ENCODE results near the gene MAP3K8.
"Not testable (repeated sequence)": the region's sequence is repeated elsewhere in the genome, so short reads cannot be mapped to it uniquely, and the experiment has no call there.

The MAP3K8 gene

DNA sequence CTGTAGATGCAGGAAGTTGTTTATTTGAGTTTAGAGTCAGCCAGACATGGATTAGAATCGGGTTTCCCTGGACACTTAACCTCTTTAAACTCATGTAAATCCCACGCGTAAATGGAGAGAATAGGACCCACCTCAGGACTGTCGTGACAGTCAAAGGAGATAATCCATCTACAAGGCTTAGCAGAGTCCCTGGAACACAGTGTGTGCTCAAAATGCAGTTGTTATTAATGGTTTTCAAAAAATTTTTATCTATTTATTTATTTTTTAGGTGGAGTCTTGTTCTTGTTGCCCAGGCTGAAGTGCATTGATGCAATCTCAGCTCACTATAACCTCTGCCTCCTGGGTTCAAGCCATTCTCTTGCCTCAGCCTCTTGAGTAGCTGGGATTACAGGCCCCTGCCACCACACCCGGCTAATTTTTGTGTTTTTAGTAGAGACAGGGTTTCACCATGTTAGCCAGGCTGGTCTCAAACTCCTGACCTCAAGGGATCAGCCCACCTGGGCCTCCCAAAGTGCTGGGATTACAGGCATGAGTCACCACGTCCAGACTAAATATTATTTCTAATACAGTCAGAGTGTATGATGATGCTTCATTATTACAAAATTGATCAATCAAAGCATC is 10.2 kb upstream of the MAP3K8 start:
- not testable (repeated sequence) for DNase-seq

DNA sequence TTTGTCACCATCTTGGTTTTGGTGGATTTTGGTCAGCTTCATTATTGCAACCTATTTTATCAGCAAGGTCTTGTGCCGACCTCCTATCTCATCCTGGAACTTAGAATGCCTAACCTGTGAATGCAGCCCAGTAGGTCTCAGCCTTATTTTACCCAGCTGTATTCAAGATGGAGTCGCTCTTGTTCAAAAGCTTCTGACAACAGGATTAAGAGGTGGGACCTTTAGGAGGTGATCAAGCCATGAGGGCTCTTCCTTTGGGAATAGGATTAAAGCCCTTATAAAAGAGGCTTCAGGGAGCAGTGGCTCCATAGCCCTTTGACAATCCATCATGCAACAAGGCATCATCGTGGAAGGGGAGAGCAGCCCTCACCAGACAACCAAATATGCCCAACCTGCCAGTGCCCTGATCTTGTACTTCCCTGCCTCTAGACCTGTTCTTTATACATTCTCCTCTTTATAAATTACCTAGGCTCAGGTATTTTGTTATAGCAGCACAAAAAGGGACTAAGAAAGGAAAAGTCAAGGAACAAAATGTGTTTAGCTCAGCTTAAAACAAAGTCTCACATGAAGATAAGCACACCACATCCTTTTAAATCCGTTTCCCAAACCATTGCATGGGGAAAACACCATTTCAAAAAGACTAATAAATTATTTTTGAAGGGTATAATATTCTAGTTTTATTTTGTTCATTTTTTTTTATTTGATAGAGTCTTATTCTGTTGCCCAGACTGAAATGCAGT is 8.5 kb upstream of the MAP3K8 start:
- no peak for DNase-seq

DNA sequence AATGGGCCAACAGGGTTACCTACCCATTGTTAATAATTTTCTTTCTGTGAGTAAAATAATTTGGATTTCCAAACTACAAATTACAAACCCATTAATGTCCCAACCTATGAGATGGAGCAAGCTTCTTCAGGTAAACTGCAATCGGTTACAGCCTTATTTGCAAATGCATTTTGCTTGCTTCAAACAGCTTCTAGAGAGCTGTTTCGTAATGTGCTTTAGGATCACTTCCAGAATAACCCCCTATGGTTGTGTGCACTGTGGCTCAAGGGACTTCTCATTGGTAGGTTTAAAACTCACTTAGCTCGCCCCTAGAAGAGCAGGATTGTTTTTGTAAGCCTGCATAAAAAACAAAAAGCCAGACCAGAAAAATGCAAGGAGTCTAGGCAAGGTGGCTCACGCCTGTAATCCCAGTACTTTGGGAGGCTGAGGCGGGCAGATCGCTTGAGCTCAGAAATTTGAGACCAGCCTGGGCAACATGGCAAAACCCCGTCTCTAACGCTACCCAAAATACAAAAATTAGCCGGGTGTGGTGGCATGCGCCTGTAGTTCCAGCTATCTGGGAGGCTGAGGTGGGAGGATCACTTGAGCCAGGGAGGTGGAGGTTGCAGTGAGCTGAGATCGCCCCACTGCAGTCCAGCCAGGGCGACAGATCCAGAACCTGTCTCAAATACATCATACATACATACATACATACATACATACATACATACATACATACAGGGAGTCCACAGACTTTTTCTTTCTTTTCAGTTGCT is 3.3 kb upstream of the MAP3K8 start:
- DNase-seq: no peak

DNA sequence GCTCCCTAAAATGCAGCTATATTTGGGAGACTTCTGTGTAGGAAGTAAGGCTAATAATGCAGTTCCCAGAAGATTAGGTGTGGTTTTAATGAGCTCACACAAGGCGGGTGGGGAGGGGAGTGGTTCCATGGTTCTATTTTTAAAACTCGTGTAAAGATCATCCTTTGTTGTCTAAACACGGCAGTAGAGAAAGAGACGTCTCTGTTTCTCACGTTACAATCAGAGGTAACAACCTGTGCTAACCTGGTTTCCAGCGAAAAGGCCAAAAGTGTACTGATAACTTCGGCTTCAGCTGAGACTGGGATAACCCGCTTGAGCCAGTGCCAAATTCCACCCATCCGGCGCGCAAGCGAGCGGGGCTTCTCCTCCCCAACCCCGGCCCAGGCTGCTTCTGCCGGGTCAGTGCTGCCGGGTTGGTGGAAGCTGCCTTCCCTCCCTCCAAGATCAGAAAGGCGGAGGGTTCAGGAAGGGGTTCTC is 2.5 kb upstream of the MAP3K8 start:
- no peak for DNase-seq

GRCh38 chr10:30432622-30433305 is 1.2 kb upstream of the MAP3K8 start:
- no peak for DNase-seq

DNA sequence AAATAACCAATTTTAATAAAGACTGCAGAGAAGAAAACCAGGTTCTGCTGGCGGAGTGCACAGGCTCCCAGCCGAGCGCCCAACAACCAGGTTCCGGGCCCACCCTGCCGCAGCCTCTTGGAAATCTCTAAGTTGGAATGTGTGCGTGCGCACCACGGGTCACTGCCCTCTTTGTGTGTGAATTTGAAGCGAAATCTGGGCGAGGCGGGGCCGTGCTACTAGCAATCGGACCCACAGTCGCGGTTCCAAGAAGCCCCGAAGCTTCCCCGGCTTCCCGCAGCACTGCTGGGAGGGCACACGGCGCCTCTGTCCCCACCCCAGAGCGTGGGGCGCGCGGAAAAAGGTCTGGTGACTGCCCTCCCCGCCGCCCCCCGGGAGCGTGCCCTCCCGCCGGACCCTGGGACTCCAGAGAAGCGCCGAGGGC is 666 bp upstream of the MAP3K8 start:
- no peak for DNase-seq

- DNase-seq: no peak
These were observed 489 bp downstream of the MAP3K8 start for GRCh38 chr10:30434273-30435072.

- DNase-seq: no peak
These were observed 1.1 kb downstream of the MAP3K8 start for GRCh38 chr10:30435073-30435422.

- not testable (repeated sequence) for DNase-seq
These were observed 1.6 kb downstream of the MAP3K8 start for GRCh38 chr10:30435499-30436167.

DNA sequence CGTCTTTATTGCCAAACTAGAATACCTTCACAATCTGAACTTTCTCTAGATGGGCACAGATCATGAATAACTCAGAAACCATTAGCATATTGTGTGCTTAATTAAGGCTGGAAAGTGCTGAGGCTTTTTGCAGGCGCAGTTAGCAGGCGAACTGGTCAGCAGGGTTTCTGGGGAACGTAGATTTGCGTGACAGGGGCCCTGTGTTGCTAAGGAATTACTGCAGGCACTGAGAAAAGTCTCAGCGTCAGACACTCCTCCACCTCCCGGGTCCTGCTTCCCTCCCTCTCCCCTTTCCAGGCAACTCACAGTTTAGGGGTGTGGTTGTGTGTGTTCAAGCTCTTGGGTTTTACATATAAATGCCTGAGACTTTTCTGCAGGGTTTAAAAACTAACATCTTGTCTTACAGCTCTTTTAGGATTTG is 2.2 kb downstream of the MAP3K8 start:
- DNase-seq: no peak

DNA sequence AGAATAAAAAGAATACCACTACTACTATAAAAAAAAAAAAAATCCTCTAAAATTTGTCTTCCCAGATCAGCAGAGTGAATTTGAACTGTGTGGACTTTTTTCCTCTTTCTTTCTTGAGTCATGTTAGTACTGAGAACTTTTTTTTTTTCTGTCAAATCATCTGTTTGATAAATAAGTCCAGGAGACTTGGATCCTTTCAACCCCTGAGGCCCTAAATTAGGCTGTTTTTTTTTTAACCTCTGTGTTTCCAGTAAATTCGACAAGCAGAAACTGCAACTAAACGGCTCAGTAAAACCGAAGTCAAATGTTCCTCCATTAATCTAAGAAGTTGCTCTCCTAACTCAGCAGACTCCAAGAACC is 2.7 kb downstream of the MAP3K8 start:
- no peak for DNase-seq

DNA sequence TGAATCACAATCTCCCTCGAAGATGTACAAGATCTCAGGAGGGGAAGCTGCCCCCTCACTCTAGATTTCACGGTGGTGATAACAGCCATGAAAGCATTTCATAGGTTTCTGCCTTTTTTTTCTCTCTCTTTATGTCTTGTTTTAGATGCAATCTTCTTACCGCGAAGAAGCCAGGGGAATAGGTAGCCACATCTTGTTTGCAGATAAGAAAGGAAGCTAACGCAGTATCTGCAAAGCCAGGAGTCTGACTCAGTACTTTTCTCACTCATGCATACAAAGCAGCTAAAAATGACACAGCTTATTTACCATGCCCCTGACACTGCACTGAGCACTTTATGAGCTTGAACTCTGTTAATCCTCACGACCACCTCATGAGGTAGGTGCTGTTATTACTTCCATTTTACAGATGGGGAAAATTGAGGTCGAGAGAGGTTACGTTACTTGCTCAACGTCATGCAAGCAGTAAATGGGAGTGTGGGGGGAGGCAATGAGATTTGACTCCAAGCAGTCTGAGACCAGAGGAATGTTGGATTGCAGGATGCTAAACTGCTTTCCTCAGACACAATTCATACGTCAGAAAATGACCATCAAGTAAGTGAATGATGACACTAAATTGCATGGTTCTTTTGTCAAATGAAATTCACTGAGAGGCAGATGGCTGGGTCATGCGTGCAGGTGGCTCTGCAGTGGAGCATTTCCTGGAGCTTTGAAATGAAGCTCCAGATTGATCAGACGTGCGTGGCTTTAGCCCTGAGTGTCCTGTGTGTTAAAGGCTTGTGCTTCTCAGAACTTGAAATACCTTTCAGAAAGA is 3.3 kb downstream of the MAP3K8 start:
- no peak for DNase-seq

GRCh38 chr10:30438021-30438850 is 4.3 kb downstream of the MAP3K8 start:
- DNase-seq: no peak

DNA sequence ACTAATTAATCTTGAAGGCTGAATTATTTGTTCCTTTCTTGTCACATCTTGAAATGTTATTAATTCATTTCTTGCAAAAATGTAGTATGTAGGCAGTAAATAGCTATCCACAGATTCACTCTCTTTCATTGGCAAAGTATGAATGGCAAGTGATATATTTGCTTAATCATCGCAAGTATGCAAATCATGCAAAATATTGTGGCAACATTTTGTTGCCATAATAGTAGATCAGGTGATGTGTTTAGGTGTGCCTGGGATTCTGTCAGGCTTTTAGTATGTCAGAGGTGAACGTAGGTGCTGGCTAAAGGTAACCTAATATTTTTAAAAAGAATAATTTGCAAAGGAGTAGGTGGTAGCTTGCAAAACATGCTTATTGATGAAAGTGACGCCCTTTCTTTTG is 5.9 kb downstream of the MAP3K8 start:
- no peak for DNase-seq

GRCh38 chr10:30442019-30442606 is 8.1 kb downstream of the MAP3K8 start:
- no peak for DNase-seq

DNA sequence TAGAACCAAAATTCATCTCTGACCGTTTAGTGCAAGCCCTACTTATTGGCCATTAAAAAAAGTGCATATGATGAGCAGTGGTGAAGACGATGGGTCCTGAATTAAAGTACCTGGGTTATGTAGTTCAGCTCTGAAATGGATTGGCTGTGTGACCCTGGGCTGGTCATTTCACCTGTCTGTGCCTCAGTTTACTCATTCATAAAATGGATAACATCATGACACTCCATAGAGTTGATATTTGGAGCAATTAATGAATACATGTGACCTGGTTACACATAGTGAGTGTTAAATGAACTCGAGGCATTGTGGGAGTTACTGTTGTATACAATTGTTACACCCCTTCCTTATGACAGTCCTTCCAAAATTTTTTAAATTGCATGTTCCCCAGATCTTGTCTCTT is 9.1 kb downstream of the MAP3K8 start:
- no peak for DNase-seq

DNA sequence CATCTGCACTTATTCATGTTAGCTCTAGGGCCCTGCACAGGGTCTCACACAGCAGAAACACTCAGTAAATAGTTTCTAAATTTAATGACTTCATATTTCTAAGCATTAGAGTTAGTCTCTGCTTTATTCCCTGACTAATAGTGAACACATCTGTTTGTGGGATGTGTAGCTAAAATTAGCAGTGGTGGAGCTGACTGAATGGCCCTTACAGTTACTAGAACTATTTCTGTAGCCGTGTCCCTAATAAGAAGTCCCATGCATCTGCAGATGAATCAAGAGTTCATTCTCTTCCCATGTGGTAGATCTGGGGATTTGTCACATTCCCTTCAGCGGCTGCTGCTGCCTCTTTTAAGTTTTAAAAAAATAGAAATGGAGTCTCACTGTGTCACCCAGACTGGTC is 11.7 kb downstream of the MAP3K8 start:
- no peak for DNase-seq

GRCh38 chr10:30447125-30447799 is 13.3 kb downstream of the MAP3K8 start:
- no peak for DNase-seq

DNA sequence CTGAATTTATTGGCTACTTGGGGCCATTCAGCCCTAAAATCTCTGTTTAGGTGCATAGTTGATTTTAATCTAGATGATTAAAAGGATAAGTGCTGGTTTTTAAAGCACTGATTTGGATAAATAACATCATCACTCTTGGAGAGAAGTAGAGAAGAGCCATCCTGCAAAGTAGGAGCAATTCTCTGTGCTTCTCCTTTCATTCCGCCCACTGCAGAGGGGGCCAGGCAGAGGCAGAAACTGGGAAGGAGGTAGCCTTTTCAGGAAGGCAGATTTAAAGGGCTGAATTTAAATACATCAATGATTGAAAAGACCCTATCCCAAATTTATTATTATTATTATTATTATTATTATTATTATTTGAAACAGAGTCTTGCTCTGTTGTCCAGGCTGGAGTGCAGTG is 14.1 kb downstream of the MAP3K8 start:
- DNase-seq: no peak

Measured in NCI-H524 treated with DMSO at 0.1 percent for 48 hours (cell line).